HepG2 (cell line): ENCODE measurements around the gene DLX5. TPM values are rescaled to one million over a fixed set of nuclear protein-coding genes. Genes with fewer than 3 reads are reported as not detected.

Experiments
- ATAD3A ChIP-seq: sonication (generic); formaldehyde crosslinking; IDR thresholded peaks from 2 replicates; pipeline ENCODE4 v1.4.0; 2020; ENCODE audit warnings: missing genetic modification reagents
- ISX ChIP-seq: sonication (generic); formaldehyde crosslinking; conservative IDR thresholded peaks from 2 replicates; pipeline ENCODE4 v1.5.0; 2020; ENCODE audit warnings: missing genetic modification reagents
- NFIC ChIP-seq: IDR thresholded peaks from 2 replicates; pipeline ENCODE4 v1.6.1; 2012; ENCODE audit warnings: mild to moderate bottlenecking, low read length, inconsistent platforms
- NFYC ChIP-seq: IDR thresholded peaks from 2 replicates; pipeline ENCODE4 v1.6.1; 2016; ENCODE audit warnings: missing genetic modification reagents, missing compliant biosample characterization
- PHF21A ChIP-seq: sonication (generic); formaldehyde crosslinking; IDR thresholded peaks from 2 replicates; pipeline ENCODE4 v1.5.0; 2020; ENCODE audit warnings: mild to moderate bottlenecking, missing genetic modification reagents
- SMAD9 ChIP-seq: sonication (generic); formaldehyde crosslinking; IDR thresholded peaks from 2 replicates; pipeline ENCODE4 v1.5.1; 2020; ENCODE audit warnings: mild to moderate bottlenecking, missing genetic modification reagents
- SP4 ChIP-seq: sonication (generic); formaldehyde crosslinking; IDR thresholded peaks from 2 replicates; pipeline ENCODE4 v1.8.1; 2023; ENCODE audit warnings: mild to moderate bottlenecking, missing genetic modification reagents
- STAG1 ChIP-seq: sonication (generic); formaldehyde crosslinking; IDR thresholded peaks from 2 replicates; pipeline ENCODE4 v1.4.0; 2020; ENCODE audit warnings: missing genetic modification reagents
- TAF1 ChIP-seq: sonication (generic); formaldehyde crosslinking; IDR thresholded peaks from 2 replicates; pipeline ENCODE4 v1.4.0; 2020; ENCODE audit warnings: missing genetic modification reagents
- ZNF530 ChIP-seq: sonication (generic); formaldehyde crosslinking; IDR thresholded peaks from 2 replicates; pipeline ENCODE4 v1.5.0; 2020; ENCODE audit warnings: low read depth, mild to moderate bottlenecking, missing genetic modification reagents
- ZNF678 ChIP-seq: sonication (generic); formaldehyde crosslinking; IDR thresholded peaks from 2 replicates; pipeline ENCODE4 v1.4.0; 2020; ENCODE audit warnings: mild to moderate bottlenecking, missing genetic modification reagents
- ZNF761 ChIP-seq: sonication (generic); formaldehyde crosslinking; conservative IDR thresholded peaks from 2 replicates; pipeline ENCODE4 v1.4.0; 2020; ENCODE audit warnings: mild to moderate bottlenecking, missing genetic modification reagents
- polyA plus RNA-seq, 8 experiments: library from polyadenylated mRNA; depleted of rRNA in 3 of 8; stranded (reverse) in 7 of 8; unstranded in 1 of 8; fragments of >200 nt; fragmentation: Illumina TruSeq in 4 of 8; extraction: Trizol in 4 of 8; gene quantifications; 2 replicates each; pipeline versions ENCODE4 v1.2.1 to v1.2.3, GENCODE V29; 2011 to 2016; ENCODE audit warnings: low read depth in 4 of 8, missing spikeins in 1 of 8, mixed read lengths in 1 of 8; ENCODE audit not compliant: insufficient read depth in 1 of 8
- total RNA-seq, 5 experiments: library from RNA; depleted of rRNA; stranded (reverse); fragments of >200 nt; fragmentation: Illumina TruSeq; extraction: Trizol; gene quantifications; 2 replicates each; pipeline ENCODE4 v1.2.3, GENCODE V29; 2016; ENCODE audit warnings: low read depth in 1 of 5
- TF ChIP-seq, protein P1 (sequence below), 2 experiments: fragments of 450-650 bp in 1 of 2; sonication (generic) in 1 of 2; formaldehyde crosslinking in 1 of 2; IDR thresholded peaks; 2 replicates each; pipeline versions ENCODE4 v1.6.1 to v1.8.0; 2016 to 2022; ENCODE audit warnings: antibody characterized with exemption in 1 of 2, mild to moderate bottlenecking in 1 of 2, missing genetic modification reagents in 1 of 2
- TF ChIP-seq, protein P2 (sequence below): sonication (generic); formaldehyde crosslinking; IDR thresholded peaks from 2 replicates; pipeline ENCODE4 v1.5.0; 2020; ENCODE audit warnings: missing genetic modification reagents, mild to moderate bottlenecking, borderline replicate concordance
- TF ChIP-seq, protein P3 (sequence below): sonication (generic); formaldehyde crosslinking; IDR thresholded peaks from 2 replicates; pipeline ENCODE4 v1.5.0; 2020; ENCODE audit warnings: mild to moderate bottlenecking, missing genetic modification reagents
- TF ChIP-seq, protein P4 (sequence below): sonication (generic); formaldehyde crosslinking; IDR thresholded peaks from 2 replicates; pipeline ENCODE4 v1.4.0; 2020; ENCODE audit warnings: missing genetic modification reagents

The DLX5 gene
- total and polyA plus RNA-seq, 2 of the 13 experiments (the other 11 are each of a cell fraction or from before 2014, with no cell fraction given): not detected

DNA sequence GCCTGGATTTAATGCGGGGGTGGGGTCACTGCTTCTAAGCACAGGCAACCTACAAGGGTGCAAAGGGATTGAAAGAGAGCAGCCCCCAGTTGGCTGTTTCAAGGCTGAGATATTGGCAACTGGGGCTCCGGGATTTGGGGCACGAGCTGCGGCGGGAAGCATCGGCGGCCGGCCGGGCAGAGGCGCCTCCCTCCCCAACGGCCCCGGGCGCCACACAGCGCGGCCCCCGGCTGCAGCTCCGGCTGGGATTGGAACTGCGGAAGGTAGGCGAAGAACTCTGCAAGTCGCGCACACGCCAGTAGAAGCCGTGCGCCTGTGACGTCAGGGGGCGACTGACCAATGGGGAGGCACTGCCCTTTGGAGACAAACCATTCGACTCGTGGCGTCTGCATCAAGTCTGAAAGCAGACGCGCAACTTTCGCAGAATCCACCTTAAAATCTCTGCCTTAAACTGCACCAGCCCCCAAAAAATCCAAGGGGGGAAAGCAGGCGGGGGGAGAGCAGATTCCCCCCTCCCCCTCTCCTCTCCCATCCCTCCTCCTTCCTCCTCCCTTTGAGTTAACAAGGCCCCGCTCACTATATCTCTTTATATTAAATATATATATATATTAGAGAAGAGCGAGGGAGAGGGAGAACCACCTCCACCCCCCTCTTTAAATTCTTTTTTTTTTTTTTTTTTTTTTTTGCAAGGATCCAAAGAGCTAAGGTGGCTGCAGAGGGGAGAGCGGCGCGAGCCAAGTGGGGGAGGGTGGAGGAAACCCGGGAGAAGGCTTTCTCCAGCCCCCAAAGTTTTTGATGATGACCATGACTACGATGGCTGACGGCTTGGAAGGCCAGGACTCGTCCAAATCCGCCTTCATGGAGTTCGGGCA lies 19.2 kb downstream of the DLX5 start, which contains the start of gene DLX6 (continued):
- TF ChIP-seq, protein P1, sequence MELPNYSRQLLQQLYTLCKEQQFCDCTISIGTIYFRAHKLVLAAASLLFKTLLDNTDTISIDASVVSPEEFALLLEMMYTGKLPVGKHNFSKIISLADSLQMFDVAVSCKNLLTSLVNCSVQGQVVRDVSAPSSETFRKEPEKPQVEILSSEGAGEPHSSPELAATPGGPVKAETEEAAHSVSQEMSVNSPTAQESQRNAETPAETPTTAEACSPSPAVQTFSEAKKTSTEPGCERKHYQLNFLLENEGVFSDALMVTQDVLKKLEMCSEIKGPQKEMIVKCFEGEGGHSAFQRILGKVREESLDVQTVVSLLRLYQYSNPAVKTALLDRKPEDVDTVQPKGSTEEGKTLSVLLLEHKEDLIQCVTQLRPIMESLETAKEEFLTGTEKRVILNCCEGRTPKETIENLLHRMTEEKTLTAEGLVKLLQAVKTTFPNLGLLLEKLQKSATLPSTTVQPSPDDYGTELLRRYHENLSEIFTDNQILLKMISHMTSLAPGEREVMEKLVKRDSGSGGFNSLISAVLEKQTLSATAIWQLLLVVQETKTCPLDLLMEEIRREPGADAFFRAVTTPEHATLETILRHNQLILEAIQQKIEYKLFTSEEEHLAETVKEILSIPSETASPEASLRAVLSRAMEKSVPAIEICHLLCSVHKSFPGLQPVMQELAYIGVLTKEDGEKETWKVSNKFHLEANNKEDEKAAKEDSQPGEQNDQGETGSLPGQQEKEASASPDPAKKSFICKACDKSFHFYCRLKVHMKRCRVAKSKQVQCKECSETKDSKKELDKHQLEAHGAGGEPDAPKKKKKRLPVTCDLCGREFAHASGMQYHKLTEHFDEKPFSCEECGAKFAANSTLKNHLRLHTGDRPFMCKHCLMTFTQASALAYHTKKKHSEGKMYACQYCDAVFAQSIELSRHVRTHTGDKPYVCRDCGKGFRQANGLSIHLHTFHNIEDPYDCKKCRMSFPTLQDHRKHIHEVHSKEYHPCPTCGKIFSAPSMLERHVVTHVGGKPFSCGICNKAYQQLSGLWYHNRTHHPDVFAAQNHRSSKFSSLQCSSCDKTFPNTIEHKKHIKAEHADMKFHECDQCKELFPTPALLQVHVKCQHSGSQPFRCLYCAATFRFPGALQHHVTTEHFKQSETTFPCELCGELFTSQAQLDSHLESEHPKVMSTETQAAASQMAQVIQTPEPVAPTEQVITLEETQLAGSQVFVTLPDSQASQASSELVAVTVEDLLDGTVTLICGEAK (IDR thresholded peaks at IDR 0.05): no peak
- TF ChIP-seq, protein P1 (CRISPR knock-in tag; IDR thresholded peaks at IDR 0.05): peak; percentile 62; the same call in 1 of the 2 replicates
- TF ChIP-seq STAG1 (CRISPR knock-in tag) (0 out of 2 replicates have a peak, but pooled peaks have one; percentile 26), ZNF678 (CRISPR knock-in tag) (no peak), ZNF530 (no peak), NFIC (no peak), ZNF761 (no peak; the same call in 1 of the 2 replicates), TAF1 (CRISPR knock-in tag) (peak; percentile 85), SMAD9 (CRISPR knock-in tag) (no peak), ATAD3A (CRISPR knock-in tag) (no peak), SP4 (CRISPR knock-in tag) (peak; percentile 33; the same call in 1 of the 2 replicates), PHF21A (CRISPR knock-in tag) (peak; percentile 64; the same call in 1 of the 2 replicates), NFYC (CRISPR knock-in tag) (peak; percentile 87), ISX (CRISPR knock-in tag) (no peak)
- TF ChIP-seq, protein P2, sequence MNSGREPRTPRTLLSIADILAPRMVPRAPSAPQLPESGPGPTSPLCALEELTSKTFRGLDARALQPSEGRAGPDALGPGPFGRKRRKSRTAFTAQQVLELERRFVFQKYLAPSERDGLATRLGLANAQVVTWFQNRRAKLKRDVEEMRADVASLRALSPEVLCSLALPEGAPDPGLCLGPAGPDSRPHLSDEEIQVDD (CRISPR knock-in tag): peak; percentile 66; the same call in 1 of the 2 replicates
- TF ChIP-seq, protein P3, sequence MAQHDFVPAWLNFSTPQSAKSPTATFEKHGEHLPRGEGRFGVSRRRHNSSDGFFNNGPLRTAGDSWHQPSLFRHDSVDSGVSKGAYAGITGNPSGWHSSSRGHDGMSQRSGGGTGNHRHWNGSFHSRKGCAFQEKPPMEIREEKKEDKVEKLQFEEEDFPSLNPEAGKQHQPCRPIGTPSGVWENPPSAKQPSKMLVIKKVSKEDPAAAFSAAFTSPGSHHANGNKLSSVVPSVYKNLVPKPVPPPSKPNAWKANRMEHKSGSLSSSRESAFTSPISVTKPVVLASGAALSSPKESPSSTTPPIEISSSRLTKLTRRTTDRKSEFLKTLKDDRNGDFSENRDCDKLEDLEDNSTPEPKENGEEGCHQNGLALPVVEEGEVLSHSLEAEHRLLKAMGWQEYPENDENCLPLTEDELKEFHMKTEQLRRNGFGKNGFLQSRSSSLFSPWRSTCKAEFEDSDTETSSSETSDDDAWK (CRISPR knock-in tag): no peak
- TF ChIP-seq, protein P4, sequence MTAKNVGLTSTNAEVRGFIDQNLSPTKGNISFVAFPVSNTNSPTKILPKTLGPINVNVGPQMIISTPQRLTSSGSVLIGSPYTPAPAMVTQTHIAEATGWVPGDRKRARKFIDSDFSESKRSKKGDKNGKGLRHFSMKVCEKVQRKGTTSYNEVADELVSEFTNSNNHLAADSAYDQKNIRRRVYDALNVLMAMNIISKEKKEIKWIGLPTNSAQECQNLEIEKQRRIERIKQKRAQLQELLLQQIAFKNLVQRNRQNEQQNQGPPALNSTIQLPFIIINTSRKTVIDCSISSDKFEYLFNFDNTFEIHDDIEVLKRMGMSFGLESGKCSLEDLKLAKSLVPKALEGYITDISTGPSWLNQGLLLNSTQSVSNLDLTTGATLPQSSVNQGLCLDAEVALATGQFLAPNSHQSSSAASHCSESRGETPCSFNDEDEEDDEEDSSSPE: peak; percentile 62; the same call in 1 of the 2 replicates
